GM12873 (cell line): Measurements from ENCODE around the gene LIPK.

Experiments
- TF ChIP-seq, protein P1 (sequence below): IDR thresholded peaks from 2 replicates; pipeline ENCODE4 v1.5.1; 2012; ENCODE audit warnings: low read depth, mild to moderate bottlenecking, moderate library complexity, low read length, control low read depth; ENCODE audit not compliant: insufficient read depth; ENCODE audit errors: missing control alignments

The LIPK gene

DNA sequence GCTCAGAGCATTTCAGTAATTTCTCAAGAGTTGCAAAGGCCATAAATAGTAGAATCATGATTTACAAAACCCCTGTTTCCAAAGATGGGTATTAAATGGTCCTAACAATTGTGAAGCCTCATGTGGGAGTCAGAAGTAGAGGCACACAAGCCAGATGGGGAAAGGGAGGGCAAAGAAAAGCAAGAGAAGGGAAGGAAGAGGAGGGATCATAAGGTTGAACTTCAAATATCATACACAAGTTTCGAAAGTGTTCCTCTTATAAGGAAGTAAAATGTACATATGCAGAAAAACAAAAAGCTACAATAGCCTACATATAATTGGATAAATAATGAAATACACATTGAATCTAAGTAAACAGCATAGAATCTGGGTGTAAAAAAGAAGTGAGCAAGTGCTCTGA is 59.8 kb downstream of the LIPK start:
- TF ChIP-seq, protein P1, sequence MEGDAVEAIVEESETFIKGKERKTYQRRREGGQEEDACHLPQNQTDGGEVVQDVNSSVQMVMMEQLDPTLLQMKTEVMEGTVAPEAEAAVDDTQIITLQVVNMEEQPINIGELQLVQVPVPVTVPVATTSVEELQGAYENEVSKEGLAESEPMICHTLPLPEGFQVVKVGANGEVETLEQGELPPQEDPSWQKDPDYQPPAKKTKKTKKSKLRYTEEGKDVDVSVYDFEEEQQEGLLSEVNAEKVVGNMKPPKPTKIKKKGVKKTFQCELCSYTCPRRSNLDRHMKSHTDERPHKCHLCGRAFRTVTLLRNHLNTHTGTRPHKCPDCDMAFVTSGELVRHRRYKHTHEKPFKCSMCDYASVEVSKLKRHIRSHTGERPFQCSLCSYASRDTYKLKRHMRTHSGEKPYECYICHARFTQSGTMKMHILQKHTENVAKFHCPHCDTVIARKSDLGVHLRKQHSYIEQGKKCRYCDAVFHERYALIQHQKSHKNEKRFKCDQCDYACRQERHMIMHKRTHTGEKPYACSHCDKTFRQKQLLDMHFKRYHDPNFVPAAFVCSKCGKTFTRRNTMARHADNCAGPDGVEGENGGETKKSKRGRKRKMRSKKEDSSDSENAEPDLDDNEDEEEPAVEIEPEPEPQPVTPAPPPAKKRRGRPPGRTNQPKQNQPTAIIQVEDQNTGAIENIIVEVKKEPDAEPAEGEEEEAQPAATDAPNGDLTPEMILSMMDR: no peak

DNA sequence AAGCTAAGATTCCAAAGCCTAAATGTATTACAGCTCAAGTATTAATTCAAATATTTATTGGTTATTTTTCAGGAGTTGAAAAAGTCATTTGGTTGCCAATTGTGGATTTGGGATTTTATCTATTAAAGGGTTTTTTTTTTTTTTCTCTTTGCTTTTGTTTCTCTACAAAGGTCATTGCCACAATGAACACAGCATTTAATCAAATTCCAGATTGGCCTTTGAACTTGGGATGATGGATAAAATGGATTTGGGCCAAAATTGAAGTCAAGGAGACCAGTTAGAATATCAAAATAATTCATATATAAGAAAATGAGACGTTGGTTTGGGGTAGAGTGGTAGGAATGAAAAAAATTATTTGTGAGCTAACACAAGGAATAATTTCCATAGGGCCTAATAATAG is 63.3 kb downstream of the LIPK start:
- TF ChIP-seq, protein P1: no peak

DNA sequence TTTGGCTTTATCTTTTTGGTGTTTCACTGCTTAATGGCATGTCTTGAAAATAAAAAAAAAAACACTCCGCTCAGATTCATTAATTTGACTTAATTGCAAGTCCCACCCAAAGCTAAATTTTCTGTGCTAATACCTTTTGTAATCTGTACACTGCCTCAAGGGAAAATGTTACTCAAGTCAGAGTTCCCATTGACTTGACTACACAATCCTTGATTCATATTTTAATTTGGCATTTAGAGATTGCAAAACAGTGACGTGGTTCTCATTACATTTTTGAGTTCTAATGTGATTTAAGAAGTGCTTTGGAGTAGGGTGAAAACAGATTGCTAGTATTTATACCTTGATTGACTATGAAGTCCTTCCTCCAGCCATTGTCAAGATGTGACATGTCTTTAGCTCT is 75.2 kb downstream of the LIPK start:
- TF ChIP-seq, protein P1: no peak

DNA sequence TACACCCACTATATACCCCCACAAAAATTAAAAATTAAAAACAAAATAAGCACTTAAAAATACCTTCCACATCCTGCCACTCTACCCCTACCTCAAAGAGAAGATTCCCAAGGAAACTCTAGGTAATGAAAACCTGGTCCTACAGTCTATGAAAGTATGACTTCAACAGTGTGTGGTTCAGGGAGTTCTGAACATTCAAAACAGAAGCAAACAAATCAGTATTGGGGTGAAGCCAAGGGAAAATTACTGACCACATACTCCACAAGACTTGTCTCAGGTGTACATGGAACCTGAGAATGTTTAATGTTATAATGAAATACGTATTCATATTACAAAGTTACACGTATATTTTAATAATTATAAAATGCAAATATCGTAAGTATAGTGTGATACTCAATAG is 76.2 kb downstream of the LIPK start:
- TF ChIP-seq, protein P1: no peak

DNA sequence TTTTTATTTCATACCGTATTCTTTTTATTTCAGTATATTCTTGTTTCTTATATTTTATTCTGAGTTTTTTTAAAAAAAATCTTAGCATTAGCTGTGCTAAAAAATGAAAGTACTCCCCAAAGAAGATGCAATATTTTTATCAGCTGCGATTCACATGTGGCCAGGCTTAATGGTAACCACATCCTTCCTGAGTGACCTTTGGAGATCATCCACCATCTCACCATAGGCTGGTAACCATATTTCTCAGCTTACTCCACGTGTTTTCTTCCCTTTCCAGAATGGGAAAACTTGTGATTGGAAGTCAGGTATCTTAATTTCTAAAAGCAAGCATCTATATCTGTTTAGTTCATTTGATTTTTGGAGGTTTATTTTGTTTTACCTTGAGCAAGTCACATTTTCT is 77.7 kb downstream of the LIPK start:
- TF ChIP-seq, protein P1: no peak

DNA sequence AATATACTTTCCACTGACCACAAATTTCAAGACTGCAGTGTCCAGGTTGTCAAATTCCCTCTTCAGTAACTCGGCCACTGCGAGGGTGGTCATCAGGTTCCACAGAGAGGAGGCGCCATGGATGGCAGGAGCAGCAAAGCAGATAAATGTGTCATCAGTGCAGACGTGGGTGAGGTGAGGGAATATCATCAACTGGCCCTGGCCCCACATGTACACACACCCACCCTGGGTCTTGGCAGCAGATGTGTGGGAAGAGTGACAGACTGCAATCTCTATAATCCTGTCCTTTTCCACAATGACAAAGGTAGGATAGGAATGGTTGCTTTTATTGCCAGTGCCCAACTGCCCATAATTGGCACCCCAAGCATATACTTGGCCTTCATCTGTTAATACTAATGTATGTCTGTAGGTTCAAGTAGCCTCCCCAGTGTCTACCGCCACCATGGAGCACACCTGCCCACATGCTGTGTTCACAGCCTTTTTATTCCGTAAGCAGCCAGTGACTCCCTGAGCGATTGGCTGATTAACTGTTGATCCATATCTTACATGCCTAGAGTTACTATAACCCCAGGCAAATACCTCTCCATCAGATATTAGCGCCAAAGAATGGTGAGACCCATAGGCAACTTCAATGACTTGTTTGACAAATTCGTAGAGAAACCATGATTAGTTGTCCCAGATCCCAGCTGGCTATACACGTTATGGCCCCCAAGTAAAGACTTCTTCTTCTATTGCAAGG is 80.2 kb downstream of the LIPK start:
- TF ChIP-seq, protein P1: no peak

DNA sequence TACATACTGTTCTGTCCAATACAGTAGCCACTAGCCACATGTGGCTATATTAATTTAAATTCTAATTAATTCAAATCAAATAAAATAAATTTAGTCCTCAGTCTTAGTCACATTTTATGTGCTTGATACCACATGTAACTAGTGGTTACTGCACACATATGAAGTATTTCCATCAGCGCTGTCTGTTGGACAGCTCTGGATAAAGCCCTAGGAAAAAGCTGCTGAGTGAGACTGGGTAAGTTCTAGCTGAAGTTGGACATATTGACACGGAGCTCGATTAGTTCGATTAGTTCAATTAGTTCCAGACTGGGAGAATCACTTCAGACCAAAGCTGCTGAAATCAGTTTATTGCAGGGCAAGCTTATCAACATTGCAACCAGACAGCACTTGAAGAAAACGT is 81.4 kb downstream of the LIPK start:
- TF ChIP-seq, protein P1: no peak
